ENCODE measurements around the gene NUMA1.

Gene NUMA1

DNA sequence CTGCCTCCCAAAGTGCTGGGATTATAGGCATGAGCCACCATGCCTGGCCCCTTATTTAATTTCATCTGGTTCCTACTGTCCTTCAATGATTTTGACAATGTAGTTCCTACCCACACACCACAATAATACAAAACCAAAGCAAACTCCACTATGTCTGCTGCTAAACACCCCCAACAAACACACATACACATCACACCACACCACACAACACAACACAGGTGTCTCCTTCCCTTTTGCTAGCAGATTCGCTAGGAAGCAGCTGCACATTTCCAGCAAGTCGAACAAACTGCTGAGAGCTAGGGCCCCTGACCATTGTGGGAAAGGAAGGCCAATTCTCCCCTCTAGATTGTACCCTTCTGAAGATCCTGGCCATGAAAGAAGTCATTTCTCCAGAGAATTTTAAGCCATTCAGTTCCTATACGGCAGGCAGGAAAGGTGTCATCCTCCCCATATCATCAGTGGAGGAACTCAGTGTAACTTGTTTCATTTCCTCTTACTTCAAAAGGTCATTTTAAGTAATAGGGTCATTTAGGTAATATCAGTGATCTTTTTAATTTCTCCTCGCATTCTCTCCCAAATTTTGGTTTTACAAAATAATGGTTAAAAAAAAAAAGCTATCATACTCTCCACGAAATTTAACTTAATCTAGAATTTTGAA lies 18.5 kb downstream of the NUMA1 start:
- DNase-seq = no peak

DNA sequence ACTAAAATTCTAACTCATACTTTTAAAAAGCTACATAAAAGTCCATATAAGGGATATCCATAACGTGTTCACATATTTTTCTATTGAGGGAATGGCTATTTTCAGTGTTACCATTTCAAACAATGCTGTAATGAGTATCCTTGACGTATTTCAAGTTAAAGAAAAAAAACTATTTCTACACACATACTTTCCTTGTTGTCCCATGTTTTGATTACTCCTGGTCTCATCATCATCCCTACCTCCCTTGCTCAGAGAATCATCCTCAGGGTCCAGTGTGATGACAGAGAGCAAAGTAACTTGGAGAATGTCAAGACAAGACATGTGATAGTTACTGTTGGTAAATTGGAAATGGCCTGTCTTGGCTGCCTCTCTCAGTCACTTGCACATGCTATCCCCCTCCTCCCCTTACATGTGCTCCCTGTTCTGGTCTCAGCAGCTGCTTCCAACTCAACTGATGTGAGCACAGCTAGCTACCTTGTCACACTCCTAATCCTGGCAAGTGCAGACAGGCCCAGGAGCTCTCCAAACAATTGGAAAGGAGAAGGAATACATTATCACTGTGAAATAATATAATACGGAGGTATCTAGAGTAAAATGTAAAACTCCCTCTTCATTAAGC lies 21.8 kb downstream of the NUMA1 start:
- no peak for DNase-seq

DNA sequence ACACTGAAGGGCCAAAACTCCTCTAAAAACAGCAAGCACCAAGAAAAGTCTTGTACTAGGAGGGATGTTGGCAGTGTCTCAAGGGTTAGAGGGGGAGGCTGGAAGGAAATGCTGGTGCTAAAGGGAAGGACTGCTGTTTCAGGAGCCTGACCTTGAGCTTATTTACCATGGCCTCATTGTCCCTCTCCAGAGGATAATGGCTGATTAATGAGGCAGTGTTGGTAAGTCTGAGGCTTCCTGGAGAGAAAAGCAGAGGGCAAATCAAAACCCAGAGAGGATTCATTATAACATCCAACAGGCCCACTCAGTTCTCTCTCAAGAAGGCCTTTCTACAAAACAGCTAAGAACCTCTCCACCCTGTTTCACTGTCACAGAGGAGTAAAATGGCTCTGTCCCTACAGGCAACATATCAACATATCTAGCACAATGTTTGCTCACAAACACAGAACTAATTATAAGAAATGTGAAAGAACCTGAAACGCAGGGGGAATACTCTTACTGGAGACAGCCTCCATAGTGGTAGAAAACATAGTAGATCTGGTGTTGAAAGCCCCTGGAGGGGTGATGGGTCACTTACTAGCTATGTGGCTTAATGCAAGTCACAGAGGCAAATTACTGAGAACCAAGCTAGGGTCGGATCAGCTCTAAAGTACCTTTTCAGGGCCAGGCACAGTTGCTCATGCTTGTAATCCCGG lies 31.4 kb downstream of the NUMA1 start:
- peak; percentile 60 for DNase-seq

DNA sequence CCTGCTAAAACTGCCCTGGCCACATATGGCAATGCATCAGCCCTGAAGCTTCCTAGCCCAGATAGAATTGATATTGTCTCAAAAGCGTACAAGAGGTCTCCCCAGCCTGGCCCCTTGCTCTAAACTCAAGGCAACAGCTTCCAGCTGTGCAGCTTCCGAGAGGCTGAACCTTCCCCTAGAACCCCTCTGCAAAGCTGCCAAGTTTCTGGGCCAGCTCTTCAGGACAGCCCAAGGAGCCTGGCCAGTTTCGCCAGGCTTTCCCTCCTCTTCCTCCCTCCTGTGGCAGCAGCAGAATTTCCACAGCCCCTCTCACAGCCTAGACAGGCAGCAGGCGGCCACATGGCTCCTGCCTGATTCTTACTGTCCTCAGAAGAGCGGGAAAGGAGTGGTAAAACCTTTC lies 34.5 kb downstream of the NUMA1 start:
- DNase-seq = peak; percentile 24

DNA sequence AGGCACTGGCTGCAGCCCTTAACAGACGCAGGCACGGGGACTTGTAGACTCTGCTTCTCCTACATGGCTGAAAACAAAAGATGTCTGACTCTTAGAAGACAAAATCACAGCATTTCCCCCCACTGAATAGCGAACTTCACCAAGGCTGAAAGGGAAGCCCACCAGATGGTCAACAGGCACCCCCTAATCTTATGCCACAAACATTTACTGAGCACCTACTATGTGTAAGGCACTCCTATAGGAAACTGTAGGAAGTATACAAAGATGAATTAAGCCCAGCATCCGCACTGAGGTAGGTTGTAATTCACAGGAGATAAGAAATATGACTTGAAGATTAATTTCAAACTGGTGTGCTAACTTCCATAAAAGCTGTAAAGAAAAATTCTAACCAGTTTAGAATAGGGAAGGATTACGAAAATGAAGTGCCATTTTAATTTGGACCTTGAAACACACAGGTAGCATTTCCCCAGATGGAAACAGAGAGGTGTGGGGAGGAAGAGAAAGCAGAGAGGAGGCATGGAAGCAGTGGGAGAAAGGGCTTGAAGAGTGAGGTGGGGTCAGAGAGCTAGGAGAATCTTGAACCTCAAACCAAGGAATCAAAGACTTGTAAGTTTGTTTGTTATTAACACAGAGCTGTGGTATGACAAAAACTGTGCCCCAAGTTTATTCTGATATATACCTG lies 38.1 kb downstream of the NUMA1 start:
- no peak for DNase-seq

DNA sequence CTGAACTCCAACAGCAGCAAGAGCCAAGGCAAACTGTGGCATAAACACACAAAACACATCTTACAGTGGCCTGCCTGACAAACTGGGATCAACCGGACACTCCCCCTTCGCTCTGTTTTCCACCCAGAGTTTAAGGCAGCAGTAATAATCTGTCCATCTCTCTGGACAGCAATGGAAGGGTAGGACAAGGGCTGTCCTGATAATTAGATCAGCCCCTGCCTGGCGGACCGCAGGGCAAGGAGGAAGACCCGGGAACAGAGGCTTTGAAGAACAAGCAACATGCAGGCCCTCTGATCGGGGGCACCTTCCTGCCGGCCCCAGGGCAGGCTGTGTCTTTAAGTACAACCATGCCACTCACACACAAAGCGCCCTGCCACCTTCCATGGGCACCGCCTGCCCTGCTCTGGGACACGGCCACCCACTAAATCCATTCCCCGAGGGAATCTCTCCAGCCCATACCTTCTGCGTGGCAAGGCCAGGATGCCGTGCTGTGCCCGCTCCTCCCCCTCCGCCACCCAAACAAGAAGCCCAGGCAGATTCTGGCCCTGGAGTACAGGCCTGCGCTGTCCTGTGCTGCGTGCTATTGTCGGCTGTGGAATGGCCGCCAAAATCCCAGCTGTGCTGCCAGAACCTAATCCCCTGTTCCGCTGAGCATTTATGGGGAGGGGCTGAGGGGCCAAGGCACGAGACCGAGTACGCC lies 38.8 kb downstream of the NUMA1 start:
- peak; percentile 93 for DNase-seq

DNA sequence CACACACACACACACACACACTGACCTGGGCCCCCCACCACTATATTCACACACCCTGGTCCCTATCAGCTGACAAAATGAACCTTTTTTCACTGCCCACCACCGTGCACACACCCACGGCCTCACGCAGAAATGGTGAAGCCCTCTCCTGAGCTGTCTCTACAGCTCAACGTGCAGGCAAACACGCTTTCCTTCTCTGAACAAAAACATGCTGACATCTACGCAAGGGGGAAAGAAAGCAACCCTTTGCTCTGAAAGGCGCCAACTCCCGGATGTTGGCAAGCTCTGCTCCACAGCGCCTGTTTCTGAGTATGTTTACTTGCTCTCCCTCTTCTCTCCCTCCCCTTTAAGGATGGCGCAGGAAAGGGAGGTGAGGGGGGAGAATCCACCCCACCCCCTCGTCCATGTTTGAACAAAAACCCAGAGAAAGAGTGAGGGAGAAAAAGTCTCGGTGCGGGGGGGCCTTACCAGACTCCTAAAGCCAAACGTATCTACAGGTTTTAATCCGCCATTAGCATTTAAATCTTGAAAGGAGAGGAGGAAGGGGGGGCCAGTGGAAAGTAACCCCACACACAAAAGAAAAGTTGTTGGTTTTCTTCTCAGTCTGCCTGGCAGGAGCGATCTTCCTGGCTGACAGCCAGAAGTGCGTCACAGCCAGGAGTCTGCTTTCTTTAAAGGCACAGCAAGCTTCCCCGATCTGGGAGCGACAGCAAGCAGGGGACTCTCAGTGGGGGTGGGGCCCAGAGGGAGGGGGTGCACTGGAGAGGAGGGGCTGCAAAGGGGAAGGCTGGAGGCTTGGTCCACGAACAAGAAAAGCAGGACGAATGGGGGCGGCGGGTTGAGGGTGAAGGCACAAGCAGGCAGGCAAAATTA lies 39.6 kb downstream of the NUMA1 start:
- DNase-seq = peak; percentile 90

DNA sequence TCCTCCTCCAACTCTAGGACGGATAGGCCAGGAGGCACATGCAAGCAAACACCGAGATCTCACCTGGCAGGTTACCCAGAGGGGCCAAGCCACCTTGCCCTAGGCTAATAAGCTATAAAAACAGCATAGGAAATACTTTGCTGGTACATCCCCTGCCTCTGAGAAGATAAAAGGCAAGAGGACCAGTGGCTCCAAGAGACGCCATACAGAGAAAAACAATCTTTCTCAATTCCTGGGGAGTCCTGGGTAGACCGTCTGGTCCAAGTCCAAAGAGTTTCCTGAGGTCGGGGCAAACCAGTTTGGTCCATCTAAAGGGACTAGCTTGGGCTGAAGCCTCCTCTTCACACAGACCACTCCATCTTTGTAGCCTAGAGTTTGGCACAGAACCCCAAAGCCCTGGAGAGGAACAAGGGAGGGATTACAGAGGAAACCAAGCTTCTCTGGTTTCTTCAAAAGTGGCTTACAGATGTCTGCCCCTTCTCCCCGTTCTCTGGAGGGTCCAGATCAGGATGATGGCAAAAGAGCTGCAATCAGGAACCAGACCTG lies 40.4 kb downstream of the NUMA1 start:
- DNase-seq = no peak

DNA sequence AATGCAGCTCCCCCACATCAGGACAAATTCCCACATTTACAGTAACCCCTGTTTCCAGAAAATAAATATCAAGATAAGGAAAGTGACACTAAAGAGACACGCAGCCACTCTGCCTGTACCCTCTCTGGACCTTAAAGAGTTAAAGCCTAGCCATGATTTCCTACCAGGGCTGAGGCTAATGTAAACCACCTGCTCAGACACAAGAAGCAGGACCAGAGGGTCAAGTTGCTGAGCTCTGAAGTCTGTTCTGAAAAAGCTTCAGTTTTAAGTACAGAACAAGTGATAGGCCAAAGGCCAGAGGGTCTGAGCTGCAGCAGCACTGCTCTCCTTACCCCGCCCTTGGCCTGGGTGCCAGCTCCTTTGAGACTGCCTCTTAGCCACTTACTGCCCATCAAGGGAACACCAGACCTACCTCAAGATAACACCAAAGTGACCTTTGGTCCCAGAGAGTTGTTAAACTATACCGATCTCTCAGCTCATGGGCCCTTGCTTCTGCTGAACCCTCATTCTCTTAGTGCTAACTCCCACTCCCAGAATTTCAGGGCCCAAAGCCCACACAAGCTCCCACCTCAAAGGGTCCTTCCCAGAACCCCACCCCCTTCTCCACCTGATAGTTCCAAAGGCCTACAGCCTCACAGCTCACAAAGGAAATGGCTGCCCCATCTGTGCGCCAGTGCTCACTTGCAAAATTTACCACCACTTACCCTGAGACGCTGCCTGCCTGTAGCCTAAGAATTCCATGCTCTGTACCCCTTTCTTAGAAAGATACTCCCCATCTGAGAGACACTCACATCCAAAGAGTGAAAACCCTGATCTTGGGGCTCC lies 41.1 kb downstream of the NUMA1 start:
- peak; percentile 33 for DNase-seq

DNA sequence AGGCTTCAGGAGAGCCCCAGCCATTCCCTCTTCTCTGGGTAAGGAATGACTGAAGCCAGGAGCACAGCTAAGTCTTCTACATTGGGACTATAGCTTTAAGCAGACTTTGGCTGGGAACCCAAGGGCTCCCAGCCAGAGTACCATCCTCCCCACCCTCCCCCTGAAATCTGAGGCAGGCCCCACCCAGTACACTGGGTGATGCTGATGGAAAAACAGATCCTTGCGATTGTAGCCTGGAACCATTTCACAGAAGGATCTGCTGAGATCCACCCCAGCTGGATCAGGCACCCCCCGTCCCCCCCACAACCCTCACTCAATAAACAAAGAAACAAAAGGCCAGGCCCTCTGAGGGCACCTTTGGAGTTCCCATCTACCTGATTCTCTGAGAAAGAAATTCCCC lies 41.9 kb downstream of the NUMA1 start:
- DNase-seq = no peak

DNA sequence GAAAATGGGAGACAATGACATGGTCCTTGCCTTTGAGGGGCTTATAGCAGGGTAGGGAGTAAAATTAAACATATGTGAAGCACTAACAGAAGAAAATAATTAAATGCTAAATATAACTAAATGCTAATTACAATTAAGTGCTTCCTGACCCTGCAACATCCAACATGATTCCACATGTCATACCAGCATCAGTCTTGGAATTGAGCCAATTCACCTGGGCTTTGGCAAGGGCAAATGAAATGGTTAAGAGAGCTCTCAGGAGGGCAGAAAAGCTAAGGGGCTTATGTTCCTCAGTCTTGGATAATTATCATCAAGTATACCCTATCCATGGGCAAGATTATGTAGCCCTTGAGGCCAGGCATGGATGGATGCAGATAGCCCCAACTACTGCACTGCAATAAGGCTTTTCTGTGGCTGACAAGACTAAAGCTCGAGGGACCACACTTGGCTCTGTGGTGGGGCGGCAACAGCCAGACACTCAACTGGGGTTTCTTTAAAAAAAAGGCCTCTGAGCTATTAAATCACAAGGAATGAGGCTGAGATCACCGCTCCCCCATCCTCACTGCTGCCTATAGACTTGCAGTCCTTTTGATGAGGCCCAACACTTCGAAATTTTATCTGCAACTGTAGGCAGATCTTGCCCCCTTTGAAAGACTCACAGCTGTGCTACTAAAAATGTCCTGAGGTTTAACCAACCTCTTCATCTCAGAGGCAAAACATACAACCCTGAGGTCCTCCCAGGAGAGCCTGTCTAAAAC lies 42.6 kb downstream of the NUMA1 start:
- no peak for DNase-seq

DNA sequence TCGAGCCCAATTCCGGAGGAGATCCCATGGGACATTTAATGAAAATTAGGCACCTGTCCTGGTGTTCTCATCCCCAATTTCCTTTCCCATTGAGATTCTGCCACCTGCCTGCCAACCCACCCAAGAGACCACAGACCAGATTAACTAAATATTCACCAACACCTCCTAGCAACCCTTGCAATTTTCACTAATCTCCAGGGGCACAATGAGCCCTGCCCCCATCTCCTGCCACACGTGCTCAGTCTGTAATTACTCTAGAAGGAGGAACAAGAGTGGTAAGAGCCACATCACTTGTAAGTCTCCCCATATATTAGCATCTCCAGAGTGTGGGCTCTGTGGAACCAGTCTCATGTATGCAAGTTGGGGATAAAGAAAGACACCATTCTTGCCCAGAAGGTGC lies 43.7 kb downstream of the NUMA1 start:
- no peak for DNase-seq

DNA sequence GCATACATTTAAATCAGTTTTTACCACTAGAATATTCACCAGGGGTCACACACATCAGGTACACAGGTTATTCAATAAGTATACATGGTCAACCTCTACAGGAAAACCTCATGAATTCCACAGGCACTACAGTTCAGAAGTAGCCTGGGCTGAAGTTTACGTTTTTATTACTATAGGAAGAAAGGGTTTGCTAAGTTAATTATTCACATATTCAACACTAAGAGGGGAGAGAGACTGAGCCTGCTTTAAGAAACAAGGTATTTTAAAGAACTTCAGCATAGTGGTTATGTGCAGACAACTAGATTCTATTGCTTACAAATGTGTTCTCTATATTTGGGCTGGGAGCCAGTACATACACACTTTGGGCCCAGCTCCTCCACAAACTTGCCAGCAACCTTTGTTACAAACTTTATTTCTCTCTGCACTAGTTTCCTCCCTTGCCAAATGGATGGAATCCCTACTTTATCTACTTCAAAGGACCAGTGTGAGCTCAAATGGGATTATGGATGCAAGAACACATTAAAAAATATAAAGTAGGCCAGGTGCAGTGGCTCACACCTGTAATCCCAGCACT lies 49.8 kb downstream of the NUMA1 start:
- DNase-seq = no peak

DNA sequence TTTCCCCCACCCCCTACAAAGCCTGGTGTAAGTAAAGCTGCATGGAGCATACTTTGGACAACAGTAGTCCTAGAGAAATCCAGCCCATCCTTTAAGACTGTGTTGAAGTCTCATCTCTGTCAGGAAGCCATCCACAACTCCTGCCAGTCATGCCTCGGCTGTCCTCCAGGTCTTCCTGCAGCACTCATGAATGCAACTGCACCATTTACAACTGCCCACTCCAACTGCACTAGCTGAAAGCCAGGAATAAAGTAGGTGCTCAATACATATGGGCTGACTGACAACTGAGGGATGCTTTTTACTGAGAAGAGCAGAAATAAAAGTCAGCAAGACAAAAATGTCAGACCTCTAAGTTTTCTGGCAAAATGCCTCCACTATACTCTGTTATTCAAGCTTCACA lies 54.3 kb downstream of the NUMA1 start:
- no peak for DNase-seq

DNA sequence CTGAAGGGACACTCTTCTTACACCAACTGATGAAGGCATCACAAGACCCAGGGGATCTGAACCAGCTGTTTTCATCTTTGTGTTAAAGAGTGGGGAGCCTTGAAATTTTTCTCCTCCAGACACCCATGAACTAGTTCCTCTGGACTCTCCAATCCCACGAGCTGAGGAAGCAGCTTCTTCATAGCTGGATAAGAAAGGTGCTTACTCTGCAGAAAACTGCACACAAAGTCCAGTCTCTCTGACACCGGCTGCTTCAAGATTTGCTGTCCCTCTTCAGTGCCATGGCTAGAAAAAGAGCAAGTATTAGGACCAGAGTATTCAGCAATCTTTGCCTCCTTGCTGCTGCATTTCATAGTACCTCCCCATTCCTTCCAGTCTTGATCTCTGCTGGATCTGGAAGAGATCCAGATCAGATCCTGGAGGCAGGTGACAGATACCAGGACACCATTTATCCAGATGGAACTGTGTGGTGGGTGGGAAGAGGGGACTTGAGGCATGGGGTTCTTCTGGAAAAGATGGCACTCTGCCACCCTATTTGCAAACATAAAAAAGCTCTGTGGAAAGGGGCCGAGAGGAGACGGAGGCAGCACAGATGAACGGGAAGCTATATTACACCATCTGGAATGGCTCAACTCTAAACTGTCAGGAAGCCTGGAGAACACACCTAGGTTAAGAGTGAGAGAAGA lies 56.1 kb downstream of the NUMA1 start:
- no peak for DNase-seq

DNA sequence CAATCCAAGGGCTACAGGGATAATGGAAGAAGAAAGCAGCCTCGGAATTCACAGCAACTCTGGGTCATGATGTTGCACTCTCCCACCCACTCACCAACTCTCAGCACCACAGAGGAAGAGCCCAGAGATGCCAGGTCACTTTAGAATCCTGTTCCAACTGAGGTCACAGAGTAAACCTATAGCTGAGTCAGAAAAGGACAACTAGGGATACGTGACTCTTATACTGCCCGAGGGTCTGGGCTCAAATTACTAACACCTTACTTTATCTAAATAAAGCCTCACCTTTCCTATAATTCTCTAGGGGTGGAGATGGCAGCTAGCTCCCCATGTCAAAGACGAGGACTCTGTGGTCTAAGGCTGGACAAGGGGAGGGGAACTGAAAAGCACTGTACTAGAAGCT lies 57.0 kb downstream of the NUMA1 start:
- DNase-seq = no peak

DNA sequence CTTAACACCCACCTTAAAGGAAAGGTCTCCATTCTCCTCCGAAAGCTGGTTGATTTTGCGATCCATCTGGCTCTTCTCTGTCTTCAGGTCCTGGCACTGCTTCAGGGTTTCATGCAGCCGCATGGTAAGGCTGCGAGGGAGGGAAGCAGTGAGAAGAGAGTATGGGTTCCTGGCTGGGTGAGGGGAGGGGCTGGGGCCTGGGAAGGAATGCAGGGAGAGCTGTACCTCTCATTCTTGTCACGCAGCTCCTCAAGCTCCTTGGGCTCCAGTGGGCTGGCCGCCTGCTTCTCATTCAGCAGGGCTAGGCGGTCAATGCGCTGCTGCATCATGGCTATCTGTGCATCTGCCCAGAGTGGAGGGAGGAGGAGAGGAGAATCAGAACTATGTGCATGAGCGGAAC lies 62.2 kb downstream of the NUMA1 start:
- no peak for DNase-seq

DNA sequence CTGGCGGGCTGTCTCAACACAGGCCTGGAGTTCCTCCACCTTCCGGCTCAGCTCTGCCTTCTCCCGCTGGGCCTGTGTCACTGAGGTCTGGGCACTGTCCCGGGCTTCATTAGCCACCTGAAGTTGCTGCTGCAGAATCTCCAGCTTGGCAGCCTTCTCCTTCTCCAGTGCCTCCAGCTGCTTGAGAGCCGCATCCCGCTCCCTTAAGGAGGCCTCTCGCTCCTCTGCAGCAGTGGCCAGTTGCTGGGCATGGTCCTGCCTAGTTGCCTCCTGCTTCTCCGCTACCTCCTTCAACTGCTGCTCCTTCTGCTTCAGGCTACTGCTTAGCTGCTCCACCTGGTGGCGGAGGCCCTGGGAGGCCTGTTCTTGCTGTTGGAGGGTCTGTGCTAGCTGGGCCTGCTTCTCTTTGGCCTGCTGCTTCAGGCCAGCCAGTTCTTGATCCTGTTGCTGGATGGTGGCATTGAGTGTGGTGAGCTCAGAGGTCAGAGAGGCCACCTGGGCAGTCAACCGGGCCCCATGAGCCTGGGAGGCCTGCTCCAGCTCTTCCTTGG lies 64.8 kb downstream of the NUMA1 start:
- DNase-seq = no peak
